Smooth muscle cell (in vitro differentiated cells): ENCODE data around the gene FBXO41. TPM values are rescaled to one million over a fixed set of nuclear protein-coding genes. Genes with fewer than 3 reads are reported as not detected.

Source experiments
- DNase-seq: peaks from one replicate; lab custom pipeline; 2025; ENCODE audit not compliant: unreplicated experiment; lab: John Stamatoyannopoulos, UW
- H2AFZ ChIP-seq: fragments of 200-600 bp; sonication (generic); 2 replicates; pipeline ENCODE4 v1.6.0; 2016; ENCODE audit warnings: antibody characterized with exemption, low read depth, mild to moderate bottlenecking
- H3F3A ChIP-seq: fragments of 200-600 bp; sonication (generic); 2 replicates; pipeline ENCODE4 v1.6.0; 2017; ENCODE audit warnings: antibody characterized with exemption, low read depth
- H3K27ac ChIP-seq: fragments of 200-600 bp; sonication (generic); 2 replicates; pipeline ENCODE4 v1.5.1; 2016; ENCODE audit warnings: low read depth, mild to moderate bottlenecking
- H3K27me3 ChIP-seq: fragments of 200-600 bp; sonication (generic); 2 replicates; pipeline ENCODE4 v1.6.1; 2016; ENCODE audit warnings: low read depth, mild to moderate bottlenecking
- H3K36me3 ChIP-seq: fragments of 200-600 bp; sonication (generic); 2 replicates; pipeline ENCODE4 v1.5.1; 2016; ENCODE audit warnings: low read depth
- H3K4me1 ChIP-seq: fragments of 200-600 bp; sonication (generic); 2 replicates; pipeline ENCODE4 v1.5.1; 2016; ENCODE audit warnings: low read depth
- H3K4me2 ChIP-seq: fragments of 200-600 bp; sonication (generic); 2 replicates; pipeline ENCODE4 v1.6.0; 2016; ENCODE audit warnings: mild to moderate bottlenecking
- H3K4me3 ChIP-seq: fragments of 200-600 bp; sonication (generic); 2 replicates; pipeline ENCODE4 v1.5.1; 2016; ENCODE audit warnings: mild to moderate bottlenecking
- H3K79me2 ChIP-seq: fragments of 200-600 bp; sonication (generic); 2 replicates; pipeline ENCODE4 v1.6.0; 2016; ENCODE audit warnings: low read depth, mild to moderate bottlenecking
- H3K9ac ChIP-seq: fragments of 200-600 bp; sonication (generic); 2 replicates; pipeline ENCODE4 v1.6.0; 2016; ENCODE audit warnings: low read depth
- H3K9me3 ChIP-seq: fragments of 200-600 bp; sonication (generic); replicated peaks from 2 replicates; pipeline ENCODE4 v1.5.1; 2016; ENCODE audit warnings: low read depth
- H4K20me1 ChIP-seq: fragments of 200-600 bp; sonication (generic); 2 replicates; pipeline ENCODE4 v1.6.0; 2016; ENCODE audit warnings: low read depth
- CTCF ChIP-seq: fragments of 200-600 bp; sonication (generic); IDR thresholded peaks from 2 replicates; pipeline ENCODE4 v1.5.1; 2017; ENCODE audit warnings: borderline replicate concordance, mild to moderate bottlenecking, antibody characterized with exemption; ENCODE audit not compliant: insufficient read depth, poor library complexity, severe bottlenecking
- WGBS: methylation state at CpG from one replicate; pipeline ENCODE4 v1.1.7; 2016; ENCODE audit warnings: low lambda C conversion rate; 5-methylcytosine and 5-hydroxymethylcytosine counted together
- polyA plus RNA-seq: library from polyadenylated mRNA; unstranded; fragments of >200 nt; fragmentation: Nextera tagmentation; extraction: Ambion mirVana; gene quantifications from 2 replicates; pipeline ENCODE4 v1.2.1, GENCODE V29; 2016
- total RNA-seq: library from RNA; depleted of rRNA; stranded (reverse); fragments of >200 nt; gene quantifications from 2 replicates; pipeline ENCODE4 v1.2.3, GENCODE V29; 2014

Gene FBXO41
- total and polyA plus RNA-seq, 2 experiments from 2014 or later: 1.00 to 1.2 TPM

DNA sequence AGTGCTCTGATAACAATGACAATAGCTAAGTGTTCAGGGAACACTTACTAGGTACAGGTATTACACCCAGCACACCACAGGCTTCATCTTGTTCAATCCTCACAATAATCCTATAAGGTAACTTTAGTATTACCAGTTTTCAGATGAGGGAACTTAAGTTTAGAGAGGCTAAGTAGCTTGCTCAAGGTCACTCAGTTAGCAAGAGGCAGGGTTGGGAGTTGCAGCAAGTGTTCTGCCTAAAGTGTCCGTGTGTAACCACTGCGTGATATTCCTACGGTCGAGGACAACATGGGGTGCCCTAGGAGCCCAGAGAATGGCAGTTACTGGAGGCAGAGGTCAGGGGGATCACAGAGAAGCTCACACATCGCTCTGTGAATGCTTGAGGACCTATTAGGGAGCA, 39.3 kb upstream of the FBXO41 start:
- H3F3A ChIP-seq: no peaks in the 10 kb centered on the region
- no peak overlapping the region for H3K4me3 ChIP-seq
- 77% methylated on average over 5 of the region's 5 CpGs for WGBS
- no peaks in the 10 kb centered on the region for H4K20me1 ChIP-seq
- no peak overlapping the region for H3K9ac ChIP-seq
- no peaks in the 10 kb centered on the region for H3K4me1 ChIP-seq
- H3K27ac ChIP-seq: no peak overlapping the region
- no peak overlapping the region for H2AFZ ChIP-seq
- no peak for TF ChIP-seq CTCF
- H3K4me2 ChIP-seq: no peak overlapping the region
- H3K36me3 ChIP-seq: no peaks in the 10 kb centered on the region
- H3K27me3 ChIP-seq: peaks cover 56% of the 10 kb centered on the region
- H3K79me2 ChIP-seq: no peaks in the 10 kb centered on the region
- DNase-seq: no peak
- no peaks in the 10 kb centered on the region for H3K9me3 ChIP-seq

- H3F3A ChIP-seq: no peaks in the 10 kb centered on the region
- TF ChIP-seq CTCF: no peak
- H3K9ac ChIP-seq: no peak overlapping the region
- no peak overlapping the region for H3K4me3 ChIP-seq
- H2AFZ ChIP-seq: no peak overlapping the region
- peaks cover 40% of the 10 kb centered on the region for H3K27me3 ChIP-seq
- no peak for DNase-seq
- no peaks in the 10 kb centered on the region for H3K4me1 ChIP-seq
- 91% methylated on average over 2 of the region's 2 CpGs for WGBS
- no peak overlapping the region for H3K27ac ChIP-seq
- no peaks in the 10 kb centered on the region for H3K9me3 ChIP-seq
- H3K4me2 ChIP-seq: no peak overlapping the region
- H3K36me3 ChIP-seq: no peaks in the 10 kb centered on the region
- H3K79me2 ChIP-seq: no peaks in the 10 kb centered on the region
- H4K20me1 ChIP-seq: no peaks in the 10 kb centered on the region
These were observed 30.2 kb upstream of the FBXO41 start for GRCh38 chr2:73314441-73314840.

DNA sequence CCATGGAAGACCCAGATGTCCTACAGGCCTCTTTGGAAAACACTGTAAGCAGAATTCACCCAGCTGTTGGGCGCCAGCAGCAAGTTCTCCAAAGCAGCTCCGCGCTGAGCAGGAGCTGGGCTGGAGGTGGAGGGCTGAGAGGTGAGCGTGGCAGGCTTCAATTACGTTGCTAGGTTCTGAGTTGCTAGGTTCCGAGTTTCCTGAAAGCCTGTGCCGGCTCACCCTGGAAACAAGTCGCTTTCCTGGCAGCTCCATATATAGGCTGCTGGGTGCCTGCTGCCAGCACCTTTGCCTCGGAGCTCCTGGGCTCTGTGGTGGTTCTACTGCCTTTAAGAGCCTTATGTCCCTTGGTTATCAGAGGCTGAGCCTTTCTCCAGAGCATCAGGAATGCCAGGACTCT, 23.4 kb upstream of the FBXO41 start:
- Histone ChIP-seq H3K4me1 (no peaks in the 10 kb centered on the region), H3K9me3 (no peaks in the 10 kb centered on the region), H3K36me3 (no peaks in the 10 kb centered on the region), H2AFZ (no peak overlapping the region), H3F3A (no peaks in the 10 kb centered on the region), H3K9ac (no peak overlapping the region), H3K4me3 (no peak overlapping the region), H3K79me2 (no peaks in the 10 kb centered on the region), H3K27ac (no peak overlapping the region), H3K4me2 (no peak overlapping the region), H3K27me3 (peaks cover 42% of the 10 kb centered on the region), H4K20me1 (no peaks in the 10 kb centered on the region)
- no peak for DNase-seq
- no peak for TF ChIP-seq CTCF
- WGBS: 87% methylated on average over 9 of the region's 9 CpGs

- Histone ChIP-seq H2AFZ (no peak overlapping the region), H3K27me3 (peaks cover 72% of the 10 kb centered on the region), H3K4me3 (no peak overlapping the region), H3K36me3 (no peaks in the 10 kb centered on the region), H3K4me2 (no peak overlapping the region), H3F3A (no peaks in the 10 kb centered on the region), H3K4me1 (no peaks in the 10 kb centered on the region), H3K27ac (no peak overlapping the region), H3K9ac (no peak overlapping the region), H4K20me1 (no peaks in the 10 kb centered on the region), H3K79me2 (no peaks in the 10 kb centered on the region), H3K9me3 (no peaks in the 10 kb centered on the region)
- TF ChIP-seq CTCF: no peak
- WGBS: 81% methylated on average over 4 of the region's 4 CpGs
- DNase-seq: no peak
These were observed 17.4 kb upstream of the FBXO41 start for GRCh38 chr2:73301636-73302035.
